Measurements from ENCODE around the gene AKT1.

AKT1 gene

DNA sequence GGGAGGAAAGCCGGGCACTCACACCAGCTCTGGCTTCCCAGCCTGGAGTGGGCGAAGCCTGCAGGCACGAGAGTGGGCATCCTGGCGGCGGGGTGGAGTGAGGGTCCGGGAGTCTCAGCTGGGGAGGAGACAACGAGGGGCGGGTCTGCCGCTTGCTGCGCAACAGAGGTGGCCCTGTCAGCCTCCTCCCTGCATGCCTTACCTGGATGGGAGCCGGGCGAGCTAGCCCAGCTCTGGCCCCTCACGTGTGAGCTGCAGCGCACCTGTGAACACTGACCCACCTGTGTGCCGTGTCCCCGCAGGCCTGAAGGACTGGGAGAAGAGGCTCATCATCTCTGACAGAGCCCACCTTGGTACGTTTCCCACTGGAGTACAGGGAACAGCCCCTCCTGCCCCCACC is 56.5 kb downstream of the AKT1 start:
- H3K36me3 ChIP-seq (ENCODE audit: control insufficient read depth, low read length), result no peaks in the 10 kb centered on the region
- no peak overlapping the region for H3K4me3 ChIP-seq (ENCODE audit: low read length)
- no peaks in the 10 kb centered on the region for H4K20me1 ChIP-seq (ENCODE audit: control insufficient read depth, insufficient read depth, low read depth, low read length)
- no peaks in the 10 kb centered on the region for H3K27me3 ChIP-seq (ENCODE audit: control insufficient read depth, low read length)
- no peaks in the 10 kb centered on the region for H3K79me2 ChIP-seq (ENCODE audit: control insufficient read depth, low read length)
- no peak for TF ChIP-seq EZH2phosphoT487 (IDR thresholded peaks at IDR 0.05; ENCODE audit: borderline replicate concordance, low read length)
- TF ChIP-seq, protein P1, sequence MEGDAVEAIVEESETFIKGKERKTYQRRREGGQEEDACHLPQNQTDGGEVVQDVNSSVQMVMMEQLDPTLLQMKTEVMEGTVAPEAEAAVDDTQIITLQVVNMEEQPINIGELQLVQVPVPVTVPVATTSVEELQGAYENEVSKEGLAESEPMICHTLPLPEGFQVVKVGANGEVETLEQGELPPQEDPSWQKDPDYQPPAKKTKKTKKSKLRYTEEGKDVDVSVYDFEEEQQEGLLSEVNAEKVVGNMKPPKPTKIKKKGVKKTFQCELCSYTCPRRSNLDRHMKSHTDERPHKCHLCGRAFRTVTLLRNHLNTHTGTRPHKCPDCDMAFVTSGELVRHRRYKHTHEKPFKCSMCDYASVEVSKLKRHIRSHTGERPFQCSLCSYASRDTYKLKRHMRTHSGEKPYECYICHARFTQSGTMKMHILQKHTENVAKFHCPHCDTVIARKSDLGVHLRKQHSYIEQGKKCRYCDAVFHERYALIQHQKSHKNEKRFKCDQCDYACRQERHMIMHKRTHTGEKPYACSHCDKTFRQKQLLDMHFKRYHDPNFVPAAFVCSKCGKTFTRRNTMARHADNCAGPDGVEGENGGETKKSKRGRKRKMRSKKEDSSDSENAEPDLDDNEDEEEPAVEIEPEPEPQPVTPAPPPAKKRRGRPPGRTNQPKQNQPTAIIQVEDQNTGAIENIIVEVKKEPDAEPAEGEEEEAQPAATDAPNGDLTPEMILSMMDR (IDR thresholded peaks at IDR 0.05; ENCODE audit: low read depth, low read length, poor library complexity, severe bottlenecking), result no peak
- H3K4me2 ChIP-seq (ENCODE audit: low read length), result no peak overlapping the region
- H3K27ac ChIP-seq (ENCODE audit: low read depth, low read length), result no peak overlapping the region
- H3K9me3 ChIP-seq (ENCODE audit: control insufficient read depth, insufficient read depth, low read length), result no peaks in the 10 kb centered on the region
- H3K9me2 ChIP-seq (replicated peaks; ENCODE audit: control insufficient read depth, low read length), result no peaks in the 10 kb centered on the region
- no peaks in the 10 kb centered on the region for H3F3A ChIP-seq (ENCODE audit: control insufficient read depth, insufficient read depth)
- no peaks in the 10 kb centered on the region for H3K4me1 ChIP-seq (ENCODE audit: control insufficient read depth, low read length)

DNA sequence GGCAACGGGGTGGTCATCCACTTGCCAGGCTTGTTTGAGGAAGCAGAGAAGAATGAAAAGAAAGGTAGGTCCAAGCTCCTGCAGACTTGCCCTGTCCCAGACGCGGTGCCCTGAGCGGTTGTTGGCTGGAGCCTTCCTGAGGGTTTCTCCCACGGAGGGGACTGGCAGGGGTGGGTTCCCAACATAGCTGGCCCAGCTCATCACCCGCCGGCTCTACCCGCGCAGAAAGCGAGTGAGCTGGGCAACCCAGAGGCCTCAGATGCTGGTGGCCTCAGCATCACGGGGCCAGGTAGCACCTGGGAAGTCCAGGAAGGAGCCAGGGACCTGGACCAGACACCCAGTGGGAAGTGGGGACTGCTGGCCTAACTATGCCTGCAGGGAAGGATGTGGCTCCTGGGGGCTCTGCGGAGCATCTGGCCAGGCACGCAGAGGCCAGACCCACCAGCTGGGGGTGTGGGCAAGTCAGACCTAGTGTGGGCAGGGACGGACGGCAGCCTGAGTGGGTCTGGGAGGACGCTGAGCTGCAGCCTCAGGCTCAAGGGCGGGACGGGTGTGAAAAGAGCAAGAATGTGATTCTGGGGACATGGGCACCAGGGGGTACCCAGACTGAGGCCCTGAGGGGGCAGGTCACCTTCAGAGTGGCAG is 57.1 kb downstream of the AKT1 start:
- H3K27ac ChIP-seq (ENCODE audit: low read depth, low read length), result no peak overlapping the region
- H3K79me2 ChIP-seq (ENCODE audit: control insufficient read depth, low read length), result no peaks in the 10 kb centered on the region
- H3K4me3 ChIP-seq (ENCODE audit: low read length), result no peak overlapping the region
- no peaks in the 10 kb centered on the region for H4K20me1 ChIP-seq (ENCODE audit: control insufficient read depth, insufficient read depth, low read depth, low read length)
- TF ChIP-seq EZH2phosphoT487 (IDR thresholded peaks at IDR 0.05; ENCODE audit: borderline replicate concordance, low read length), result no peak
- TF ChIP-seq, protein P1 (IDR thresholded peaks at IDR 0.05; ENCODE audit: low read depth, low read length, poor library complexity, severe bottlenecking), result no peak
- H3K9me2 ChIP-seq (replicated peaks; ENCODE audit: control insufficient read depth, low read length), result no peaks in the 10 kb centered on the region
- no peaks in the 10 kb centered on the region for H3F3A ChIP-seq (ENCODE audit: control insufficient read depth, insufficient read depth)
- no peak overlapping the region for H3K4me2 ChIP-seq (ENCODE audit: low read length)
- H3K27me3 ChIP-seq (ENCODE audit: control insufficient read depth, low read length), result no peaks in the 10 kb centered on the region
- H3K9me3 ChIP-seq (ENCODE audit: control insufficient read depth, insufficient read depth, low read length), result no peaks in the 10 kb centered on the region
- H3K4me1 ChIP-seq (ENCODE audit: control insufficient read depth, low read length), result no peaks in the 10 kb centered on the region
- no peaks in the 10 kb centered on the region for H3K36me3 ChIP-seq (ENCODE audit: control insufficient read depth, low read length)

DNA sequence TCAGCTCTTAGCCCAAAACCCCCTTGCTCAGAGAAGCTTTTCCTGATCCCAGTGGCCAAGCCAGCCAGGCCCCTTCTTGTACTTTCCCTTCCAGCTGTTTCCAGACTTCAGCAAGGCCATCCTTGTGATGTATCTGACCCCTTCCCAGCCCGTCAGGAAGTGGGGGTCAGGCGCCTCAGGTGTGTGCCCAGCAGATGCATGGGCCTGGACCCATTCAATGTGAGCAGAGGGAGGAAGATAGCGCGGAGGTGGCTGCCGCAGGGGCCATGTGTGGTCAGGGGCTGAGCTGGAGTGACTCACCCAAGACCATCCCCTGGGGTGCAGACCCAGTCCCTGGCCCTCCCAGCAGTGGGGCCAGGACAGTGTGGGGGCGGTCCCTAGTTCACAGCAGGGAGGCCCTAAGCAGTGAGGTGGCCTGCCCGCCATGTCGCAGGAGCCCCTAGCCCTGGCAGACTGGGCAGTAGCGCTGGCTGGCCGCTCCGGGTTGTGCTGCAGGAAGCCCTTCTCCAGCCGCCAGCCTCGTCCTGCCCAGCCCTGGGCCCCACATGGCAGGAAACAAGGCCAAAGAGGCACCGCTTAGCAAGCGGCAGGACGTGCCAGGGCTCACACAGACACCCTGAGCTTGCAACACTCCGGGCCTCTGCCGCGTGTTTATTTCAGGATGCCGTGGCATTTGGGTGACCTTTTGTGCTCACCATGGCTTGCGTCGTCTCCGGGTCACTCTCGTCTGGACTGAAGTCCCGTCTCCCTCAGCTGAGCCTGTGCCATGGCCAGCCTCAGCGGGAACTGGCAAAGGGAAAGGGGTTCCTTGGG is 59.5 kb downstream of the AKT1 start:
- no peaks in the 10 kb centered on the region for H3K27me3 ChIP-seq (ENCODE audit: control insufficient read depth, low read length)
- no peak overlapping the region for H3K27ac ChIP-seq (ENCODE audit: low read depth, low read length)
- H3K9me3 ChIP-seq (ENCODE audit: control insufficient read depth, insufficient read depth, low read length), result no peaks in the 10 kb centered on the region
- H3K9me2 ChIP-seq (replicated peaks; ENCODE audit: control insufficient read depth, low read length), result no peaks in the 10 kb centered on the region
- no peaks in the 10 kb centered on the region for H3F3A ChIP-seq (ENCODE audit: control insufficient read depth, insufficient read depth)
- H3K36me3 ChIP-seq (ENCODE audit: control insufficient read depth, low read length), result no peaks in the 10 kb centered on the region
- H4K20me1 ChIP-seq (ENCODE audit: control insufficient read depth, insufficient read depth, low read depth, low read length), result no peaks in the 10 kb centered on the region
- TF ChIP-seq, protein P1 (IDR thresholded peaks at IDR 0.05; ENCODE audit: low read depth, low read length, poor library complexity, severe bottlenecking), result no peak
- no peak for TF ChIP-seq EZH2phosphoT487 (IDR thresholded peaks at IDR 0.05; ENCODE audit: borderline replicate concordance, low read length)
- no peak overlapping the region for H3K4me2 ChIP-seq (ENCODE audit: low read length)
- H3K4me1 ChIP-seq (ENCODE audit: control insufficient read depth, low read length), result no peaks in the 10 kb centered on the region
- no peaks in the 10 kb centered on the region for H3K79me2 ChIP-seq (ENCODE audit: control insufficient read depth, low read length)
- H3K4me3 ChIP-seq (ENCODE audit: low read length), result no peak overlapping the region

Measured in DOHH2 (cell line).